HG02759 (cell line): Measurements from ENCODE around the gene NANS.

Source experiments
- ATAC-seq: cut with Tn5 transposase; IDR thresholded peaks from one replicate; pipeline ENCODE4 v1.9.1; 2021; ENCODE audit warnings: mild to moderate bottlenecking, moderate library complexity; ENCODE audit not compliant: unreplicated experiment

The NANS gene

DNA sequence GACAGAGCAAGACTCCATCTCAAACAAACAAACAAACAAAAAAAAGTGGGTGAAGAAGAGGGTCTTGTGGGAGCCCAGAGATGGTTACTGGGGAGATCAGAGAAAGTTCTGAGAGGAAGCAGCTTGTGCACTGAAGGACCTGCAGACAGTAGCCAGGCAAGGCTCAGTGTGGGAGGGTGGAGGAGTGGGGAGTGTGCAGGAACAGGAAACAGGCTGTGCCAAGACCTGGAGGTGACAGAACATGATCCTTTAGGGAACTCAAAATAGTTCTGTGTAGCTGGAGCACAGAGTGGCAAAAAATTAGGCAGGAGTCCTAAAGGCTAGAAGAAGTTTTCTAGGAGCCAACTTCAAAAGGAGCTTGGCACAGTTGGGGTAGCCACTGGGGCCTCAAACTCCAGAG is 19.2 kb upstream of the NANS start:
- no peak for ATAC-seq

DNA sequence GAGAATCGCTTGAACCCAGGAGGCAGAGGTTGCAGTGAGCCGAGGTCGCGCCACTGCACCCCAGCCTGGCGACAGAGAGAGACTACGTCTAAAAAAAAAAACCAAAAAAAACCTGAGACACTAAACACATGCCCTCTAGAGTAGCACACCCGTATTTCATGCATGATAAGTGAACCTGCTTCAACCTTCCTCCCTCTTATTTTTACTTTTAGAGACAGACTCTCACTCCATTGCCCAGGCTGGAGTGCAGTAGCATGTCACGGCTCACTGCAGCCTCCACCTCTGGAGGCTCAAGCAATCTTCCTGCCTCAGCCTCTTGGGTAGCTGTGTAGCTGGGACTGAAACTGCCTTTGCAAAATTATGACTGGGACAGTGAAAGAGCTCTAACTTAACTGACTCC is 17.6 kb upstream of the NANS start:
- ATAC-seq: peak; percentile 40

DNA sequence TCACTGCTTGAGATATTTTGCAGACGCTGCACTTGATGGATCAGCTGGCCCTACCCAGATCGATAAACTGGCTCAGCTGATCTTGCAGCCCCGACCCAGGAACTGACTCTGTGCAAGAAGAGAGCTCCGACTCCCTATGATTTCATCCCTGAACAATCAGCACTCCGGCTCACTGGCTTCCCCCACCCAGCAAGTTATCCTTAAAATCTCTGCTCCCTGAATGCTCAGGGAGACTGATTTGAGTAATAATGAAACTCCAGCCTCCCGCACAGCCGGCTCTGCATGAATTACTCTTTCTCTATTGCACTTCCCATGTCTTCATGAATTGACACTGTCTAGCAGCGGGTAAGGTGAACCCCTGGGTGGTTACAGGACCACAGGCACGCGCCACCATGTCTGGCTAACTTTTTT is 16.9 kb upstream of the NANS start:
- no peak for ATAC-seq

DNA sequence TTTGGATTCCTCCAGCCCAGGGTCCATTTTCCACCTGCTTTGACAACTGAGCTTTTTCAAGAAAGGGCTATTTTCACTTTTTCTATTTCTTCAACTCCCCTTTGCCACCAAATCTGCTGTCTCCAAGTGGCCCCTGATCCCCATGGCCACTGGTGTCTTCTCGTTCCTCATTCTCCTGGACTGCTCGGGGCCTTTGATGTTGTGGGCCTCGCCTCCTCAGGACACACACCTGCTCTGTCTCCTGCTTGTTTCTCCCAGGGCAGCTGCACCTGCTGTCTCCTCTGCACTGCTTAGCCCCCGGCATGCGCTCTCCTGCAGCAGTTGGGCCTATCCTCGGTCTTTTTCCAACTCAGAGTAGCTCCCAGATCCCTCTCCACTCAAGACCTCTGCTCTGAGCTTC is 16.3 kb upstream of the NANS start:
- no peak for ATAC-seq

DNA sequence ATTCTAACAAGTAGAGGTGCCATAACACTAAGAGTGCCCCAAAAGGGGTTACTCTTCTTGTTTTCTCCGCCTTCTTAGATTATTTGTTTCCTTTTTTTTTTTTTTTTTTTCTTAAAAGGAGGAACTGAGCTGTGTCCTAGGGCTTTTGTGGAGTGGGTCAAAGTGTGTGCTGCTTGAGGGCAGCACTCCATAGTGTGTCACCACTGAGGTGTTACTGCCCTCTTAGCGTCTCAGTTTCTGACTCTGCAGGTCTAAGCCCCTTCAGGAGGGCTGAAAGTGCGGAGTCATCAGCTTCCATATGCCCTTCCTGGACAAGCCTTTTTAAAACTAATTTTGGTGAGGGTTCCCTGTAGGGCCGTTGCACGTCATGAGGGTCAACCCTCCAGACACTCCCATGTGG is 12.6 kb upstream of the NANS start:
- no peak for ATAC-seq

DNA sequence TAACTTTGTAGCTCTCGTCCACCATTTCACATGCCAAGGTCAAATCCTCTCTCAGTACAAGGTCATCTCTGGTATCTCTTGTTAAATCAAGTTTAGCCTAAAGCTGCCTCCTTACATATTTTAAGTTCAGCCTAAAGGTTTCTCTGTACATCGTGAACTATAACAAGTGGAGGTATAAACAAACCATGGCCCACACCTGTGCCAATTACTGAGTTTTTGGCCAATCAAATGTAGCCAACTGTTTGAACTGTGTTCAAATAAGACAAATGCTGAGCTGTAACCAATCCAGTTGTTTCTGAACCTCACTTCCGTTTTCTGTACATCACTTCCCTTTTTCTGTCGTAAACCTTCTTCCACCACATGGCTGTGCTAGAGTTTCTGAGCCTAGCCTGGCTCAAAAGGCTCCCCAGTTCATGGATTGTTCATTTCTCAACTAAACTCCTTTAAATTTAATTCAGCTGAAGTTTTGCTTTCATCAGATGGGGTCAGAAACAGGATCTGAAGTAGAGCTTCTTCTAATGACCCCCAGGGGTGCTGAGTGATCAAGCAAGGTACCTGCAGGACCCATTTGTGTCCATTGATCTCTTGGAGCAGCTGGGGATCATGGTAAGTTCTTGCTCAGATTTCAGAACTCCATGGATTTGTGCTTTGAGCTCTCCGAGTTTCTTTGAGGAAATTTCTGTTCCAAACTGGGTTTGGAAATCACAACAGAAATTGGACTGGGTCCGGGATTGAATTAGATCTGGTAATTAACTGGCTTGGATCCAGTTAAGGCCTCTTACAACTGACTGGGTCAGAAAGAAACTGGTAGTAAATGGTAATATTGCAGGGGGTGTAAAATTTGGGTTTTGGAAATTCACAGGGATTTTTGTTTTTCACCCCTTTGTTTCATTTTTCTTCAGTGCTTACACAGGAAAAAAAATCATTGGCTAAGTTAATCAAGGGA is 11.0 kb upstream of the NANS start:
- ATAC-seq: peak; percentile 91

DNA sequence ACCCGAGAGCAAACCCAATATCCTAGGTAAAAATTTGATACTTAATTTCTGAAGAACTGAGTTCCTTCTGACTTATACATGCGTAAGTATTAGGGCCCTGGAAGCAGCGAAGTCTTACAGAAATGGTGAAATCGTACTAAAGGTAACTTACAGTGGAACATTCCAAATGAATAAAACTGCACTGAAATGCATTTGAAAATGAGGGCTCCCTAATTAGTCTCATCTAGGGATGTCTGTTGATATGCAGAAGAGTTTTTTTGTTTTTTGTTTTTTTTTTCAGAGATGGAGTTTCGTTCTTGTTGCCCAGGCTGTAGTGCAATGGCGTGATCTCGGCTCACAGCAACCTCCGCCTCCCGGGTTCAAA is 10.4 kb upstream of the NANS start:
- ATAC-seq: no peak

DNA sequence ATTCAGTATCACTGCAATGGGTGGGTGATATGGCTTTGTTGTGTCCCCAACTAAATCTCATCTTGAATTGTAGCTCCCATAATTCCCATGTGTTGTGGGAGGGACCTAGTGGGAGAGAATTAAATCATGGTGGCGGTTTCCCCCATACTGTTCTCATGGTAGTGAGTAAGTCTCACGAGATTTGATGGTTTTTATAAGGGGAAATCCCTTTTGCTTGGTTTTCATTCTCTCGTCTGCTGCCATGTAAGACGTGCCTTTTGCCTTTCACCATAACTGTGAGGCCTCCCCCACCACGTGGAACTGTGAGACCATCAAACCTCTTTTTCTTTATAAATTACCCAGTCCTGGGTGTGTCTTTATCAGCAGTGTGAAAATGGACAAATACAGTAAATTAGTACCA is 9.5 kb upstream of the NANS start:
- ATAC-seq: no peak

DNA sequence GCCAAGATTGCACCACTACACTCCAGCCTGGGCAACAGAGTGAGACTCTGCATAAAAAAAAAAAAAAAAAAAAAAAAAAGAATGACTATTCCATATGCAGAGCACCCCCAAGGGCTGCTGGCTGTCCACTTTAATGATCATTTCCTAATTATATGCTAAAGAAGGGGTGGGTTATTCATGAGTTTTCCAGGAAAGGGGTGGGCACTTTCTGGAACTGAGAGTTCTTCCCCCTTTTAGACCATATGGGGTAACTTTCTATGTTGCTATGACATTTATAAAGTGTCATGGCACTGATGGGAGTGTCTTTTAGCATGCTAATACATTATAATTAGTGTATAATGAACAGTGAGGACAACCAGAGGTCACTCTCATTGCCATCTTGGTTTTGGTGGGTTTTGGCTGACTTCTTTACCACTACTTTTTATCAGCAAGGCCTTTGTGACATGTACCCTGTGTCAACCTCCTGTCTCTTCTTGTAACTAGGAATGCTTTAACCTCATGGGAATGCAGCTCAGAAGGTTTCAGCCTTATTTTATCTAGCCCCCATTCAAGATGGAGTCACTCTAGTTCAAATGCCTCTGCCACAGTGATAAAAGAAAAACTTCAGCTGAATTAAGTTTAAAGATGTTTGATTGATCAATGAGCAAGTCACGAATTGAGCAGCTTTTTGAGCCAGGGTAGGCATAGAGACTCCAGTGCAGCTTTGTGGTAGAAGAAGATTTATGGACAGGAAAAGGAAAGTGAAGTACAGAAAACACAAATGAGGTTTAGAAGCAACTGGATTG is 7.1 kb upstream of the NANS start:
- ATAC-seq: no peak

DNA sequence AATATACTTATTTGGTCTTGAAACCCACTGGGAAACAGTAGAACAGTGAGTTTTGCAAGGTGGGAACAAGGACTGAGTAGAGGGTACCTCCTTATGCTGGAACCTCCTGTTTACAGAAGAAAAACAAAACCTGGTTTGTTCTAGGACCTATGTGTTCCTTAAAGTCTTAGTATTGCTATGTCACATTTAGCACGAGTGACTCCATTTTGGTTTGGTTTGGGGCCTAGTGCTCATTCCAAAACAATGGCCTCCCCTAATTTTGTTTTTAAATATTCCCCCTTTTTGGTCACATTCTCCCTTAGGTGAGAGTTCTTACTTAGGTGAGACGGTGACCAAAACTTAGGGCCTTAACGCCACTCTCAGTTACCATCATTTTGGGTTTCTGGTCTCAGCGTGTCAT is 6.2 kb upstream of the NANS start:
- ATAC-seq: no peak

DNA sequence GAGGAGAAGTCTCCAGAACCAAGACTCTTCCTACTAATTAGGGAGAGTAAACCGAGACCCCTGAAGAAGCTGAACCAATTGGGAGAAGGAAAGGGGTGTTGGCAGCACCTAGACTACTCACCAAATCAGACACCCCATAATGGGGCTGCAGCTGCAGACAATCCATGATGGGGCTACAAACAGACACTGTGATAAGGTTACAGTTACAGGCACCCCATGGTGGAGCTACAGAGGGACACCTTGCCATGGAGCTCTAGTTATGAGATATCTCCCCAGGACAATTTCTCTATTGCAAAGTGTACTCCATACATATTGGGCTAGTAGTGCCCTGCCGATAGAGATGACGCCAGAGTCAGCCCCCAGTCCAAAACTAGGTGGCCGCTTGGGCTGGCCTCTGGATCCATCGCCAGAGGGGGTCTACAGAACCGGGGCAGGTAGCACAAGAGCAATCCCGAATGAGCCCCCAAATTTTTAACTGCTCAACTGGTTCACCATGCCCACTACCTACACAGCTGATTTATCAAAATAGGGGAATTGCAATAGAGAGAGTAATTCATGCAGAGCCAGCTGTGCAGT is 2.1 kb upstream of the NANS start:
- ATAC-seq: no peak

DNA sequence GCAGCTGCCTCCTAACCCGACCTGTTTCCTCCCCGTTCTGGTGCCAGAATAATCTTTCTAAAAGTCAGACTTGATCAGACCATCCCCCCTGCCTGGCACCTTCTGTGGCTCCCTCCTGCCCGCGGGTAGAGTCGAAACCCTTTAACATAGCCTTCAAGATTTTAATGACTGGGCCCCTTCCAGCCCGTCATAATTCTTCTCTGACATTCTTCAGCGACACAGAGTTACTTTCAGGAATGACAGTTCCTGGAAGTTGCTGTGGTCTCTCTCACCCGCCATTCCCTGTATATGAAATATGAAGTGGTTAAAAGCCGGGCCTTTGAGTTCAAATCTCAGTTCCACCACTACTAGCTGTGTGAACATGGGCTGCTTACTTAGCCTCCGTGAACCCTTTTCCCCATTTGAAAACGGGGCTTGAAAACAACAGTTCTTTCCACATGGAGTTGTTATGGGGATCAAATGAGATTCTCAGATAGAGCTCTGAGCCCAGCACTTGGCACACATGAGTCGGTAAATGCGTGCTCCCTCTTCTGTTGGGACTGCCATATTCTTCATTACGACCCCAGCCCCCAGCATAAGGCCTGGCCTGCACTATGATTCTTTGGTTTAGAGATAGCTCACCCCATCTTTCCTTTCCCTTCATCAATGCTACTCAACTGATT is 737 bp downstream of the NANS start:
- no peak for ATAC-seq

DNA sequence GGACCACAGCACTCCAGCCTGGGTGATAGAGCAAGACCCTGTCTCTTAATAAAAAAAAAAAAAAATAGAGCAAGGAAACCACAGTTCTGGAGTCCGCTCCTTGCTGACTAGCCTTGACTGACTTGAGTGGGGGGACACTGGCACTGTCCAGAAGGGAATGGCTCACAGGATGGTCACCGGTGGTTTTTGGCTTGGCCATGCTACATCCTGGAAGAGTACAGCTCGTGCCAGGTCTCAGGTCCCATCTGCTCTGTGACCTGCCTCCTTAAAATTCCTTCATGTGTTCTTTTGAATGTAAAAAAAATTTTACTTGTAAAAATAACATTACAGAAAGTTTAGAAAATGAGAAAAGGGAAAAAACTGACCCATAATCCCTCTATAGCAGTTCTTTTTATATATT is 5.6 kb downstream of the NANS start:
- ATAC-seq: no peak

DNA sequence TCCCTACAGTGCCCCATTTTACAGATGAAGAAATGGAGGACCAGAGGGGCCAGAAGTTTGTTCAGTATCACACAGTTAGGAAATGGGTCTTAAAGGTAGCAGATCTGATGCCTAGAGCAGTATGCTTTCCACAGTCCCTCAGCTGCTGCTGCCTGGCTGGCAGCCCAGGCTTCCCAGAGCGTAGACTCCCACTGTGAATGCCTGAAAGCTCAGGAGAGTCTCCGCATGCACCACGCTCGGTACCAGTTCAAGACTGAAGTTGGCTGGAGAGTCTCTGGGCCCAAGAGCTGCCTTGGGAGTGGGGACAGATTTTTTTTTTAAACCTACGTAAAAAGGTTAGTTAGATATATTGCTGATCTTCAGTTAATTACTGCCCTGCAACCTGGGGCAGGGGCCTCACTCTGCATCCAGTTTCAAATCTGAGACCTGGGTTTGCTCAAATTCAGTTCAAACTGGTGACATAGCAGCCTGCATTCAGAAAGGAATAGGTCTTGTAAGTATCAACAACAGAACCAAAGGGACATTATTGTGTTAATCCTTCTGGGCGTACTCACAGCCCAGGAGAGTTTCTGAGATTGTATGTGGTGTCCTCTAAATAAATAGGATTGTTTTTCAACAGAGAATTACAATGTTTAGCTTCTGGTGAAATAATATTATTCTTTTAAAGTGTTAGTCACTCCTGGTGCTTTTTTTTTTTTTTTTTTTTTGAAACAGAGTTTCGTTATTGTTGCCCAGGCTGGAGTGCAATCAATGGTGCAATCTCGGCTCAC is 8.3 kb downstream of the NANS start:
- ATAC-seq: no peak

DNA sequence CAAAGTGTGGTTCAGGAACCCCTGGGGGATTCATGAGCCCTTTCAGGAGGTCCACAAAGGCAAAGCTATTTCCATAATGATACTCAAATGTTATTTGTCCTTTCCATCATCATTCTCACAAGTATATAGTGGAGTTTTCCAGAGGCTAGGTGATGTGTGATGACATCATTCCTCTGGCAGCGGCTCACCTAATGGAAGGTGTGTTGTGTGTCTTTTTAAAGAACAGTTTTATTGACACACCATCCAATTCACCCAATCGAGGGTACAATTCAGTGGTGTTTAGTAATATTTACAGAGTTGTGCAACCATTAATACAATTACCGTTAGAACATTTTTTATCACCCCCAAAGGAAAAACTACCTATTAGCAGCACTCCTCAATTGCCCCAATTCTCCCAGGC is 9.7 kb downstream of the NANS start:
- ATAC-seq: no peak

DNA sequence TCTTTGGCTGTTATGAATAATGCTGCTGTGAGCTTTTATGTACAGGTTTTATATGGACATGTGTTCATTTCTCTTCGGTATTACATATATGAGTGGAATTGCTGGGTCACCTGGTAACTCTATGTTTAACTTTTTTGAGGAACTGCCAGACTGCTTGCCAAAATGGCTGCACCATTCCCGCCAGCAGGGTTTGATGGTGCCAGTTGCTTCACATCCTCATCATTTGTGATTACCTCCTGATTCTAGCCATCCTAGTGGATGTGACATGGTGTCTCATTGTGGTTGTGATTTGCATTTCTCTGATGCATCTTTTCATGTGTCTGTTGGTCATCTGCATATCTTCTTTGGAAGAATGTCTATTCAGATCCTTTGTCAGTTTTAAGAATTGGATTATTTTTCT is 10.7 kb downstream of the NANS start:
- ATAC-seq: no peak

DNA sequence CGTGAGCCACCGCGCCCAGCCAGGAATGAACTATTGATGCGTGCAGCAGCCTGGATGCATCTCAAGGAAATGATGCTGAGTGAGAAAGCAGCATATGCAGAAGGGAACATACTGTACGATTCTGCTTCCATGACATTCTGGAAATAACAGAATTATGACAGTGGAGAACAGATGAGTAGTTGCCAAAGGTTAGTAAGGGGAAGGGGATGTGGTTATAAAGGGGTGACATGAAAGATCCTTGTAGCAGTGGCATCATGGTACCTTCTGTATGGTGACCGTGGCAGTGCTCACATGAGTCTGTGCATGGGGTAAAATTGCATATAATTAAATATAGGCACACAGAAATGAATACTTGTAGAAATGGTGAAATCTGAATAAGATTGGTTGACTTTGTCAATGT is 13.0 kb downstream of the NANS start:
- no peak for ATAC-seq

DNA sequence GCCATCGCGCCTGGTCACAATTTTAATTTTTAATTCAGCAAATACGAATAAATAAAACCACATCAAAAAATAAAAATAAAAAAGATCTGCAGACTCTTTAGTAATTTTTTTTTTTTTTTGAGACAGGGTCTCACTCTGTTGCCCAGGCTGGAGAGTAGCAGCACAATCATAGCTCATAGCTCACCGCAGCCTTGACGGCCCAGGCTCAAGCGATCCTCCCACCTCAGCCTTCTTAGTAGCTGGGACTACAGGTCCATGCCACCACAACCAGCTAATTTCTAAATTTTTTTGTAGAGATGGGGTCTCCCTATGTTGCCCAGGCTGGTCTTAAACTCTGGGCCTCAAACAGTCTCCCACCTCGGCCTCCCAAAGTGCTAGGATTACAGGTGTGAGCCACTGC is 14.2 kb downstream of the NANS start:
- no peak for ATAC-seq

DNA sequence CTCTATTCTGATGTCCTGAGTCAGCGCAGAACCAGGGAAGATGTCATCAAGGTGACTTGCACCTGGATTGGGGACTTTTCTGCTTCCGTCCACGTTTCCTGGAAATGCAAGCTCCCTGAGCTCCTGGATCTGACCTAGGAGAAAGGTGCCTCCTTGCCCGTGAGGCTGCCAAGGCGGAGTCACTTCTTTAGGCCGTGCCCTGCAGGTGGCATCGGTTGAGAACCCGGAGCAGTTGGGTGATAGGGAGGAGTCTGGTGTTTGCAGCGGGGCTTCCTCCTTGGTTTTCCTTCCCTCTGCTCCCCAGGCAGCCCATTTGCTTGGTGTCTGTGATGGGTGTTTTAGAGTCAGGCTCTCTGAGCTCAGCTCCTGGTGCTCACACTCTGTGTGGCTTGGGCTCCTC is 15.2 kb downstream of the NANS start:
- no peak for ATAC-seq

DNA sequence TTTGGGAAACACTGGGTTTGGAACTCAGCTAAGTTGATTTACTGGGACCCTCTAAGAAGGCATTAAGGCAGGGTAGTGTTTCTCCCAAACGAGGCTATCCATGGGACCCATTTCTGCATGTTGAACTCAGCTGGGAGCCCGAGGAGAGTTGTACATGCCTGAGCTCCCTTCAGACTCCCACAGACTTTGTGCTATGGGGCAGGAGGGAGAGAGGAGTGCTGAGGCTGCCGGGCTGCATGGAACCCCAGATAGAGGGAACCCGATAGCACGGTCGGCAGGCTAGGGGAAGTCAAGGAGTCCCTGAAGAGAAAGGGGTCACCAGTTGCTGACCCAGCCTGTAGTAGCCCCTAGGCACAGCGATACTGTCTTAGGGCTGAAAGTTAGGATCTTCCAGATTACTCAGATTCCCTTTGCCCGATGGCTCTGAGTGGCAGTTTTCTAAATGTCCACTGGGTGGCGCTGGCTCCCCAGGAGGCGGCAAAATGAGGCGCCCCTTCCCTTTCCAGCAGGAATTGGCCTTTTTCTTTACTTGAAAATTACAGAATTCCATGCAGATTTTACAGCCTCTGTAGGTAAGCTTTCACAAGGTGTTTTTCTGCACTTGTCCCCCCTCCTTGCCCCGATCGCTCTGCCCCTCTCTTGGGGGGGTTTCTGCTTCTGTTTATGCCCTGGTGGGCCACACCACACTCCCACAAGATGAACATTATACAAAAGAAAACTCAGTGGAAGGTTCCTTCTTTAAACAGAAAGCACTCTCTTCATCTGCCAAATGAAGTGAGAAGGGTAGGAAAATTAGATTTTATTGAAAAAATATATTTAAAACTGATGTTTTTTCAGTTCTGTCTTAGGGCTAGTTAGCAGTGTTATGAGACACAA is 17.8 kb downstream of the NANS start:
- no peak for ATAC-seq
